HEK293T (cell line): ENCODE results near the gene WDFY1.

ENCODE experiments used
- CTCF ChIA-PET: fragments of 350-600 bp; formaldehyde crosslinking; extraction: SDS; loops from one replicate; lab custom pipeline; 2021; ENCODE audit warnings: antibody characterized with exemption, inconsistent platforms; lab: Yijun Ruan, JAX
- POLR2A ChIA-PET: fragments of 350-600 bp; formaldehyde crosslinking; extraction: SDS; loops from one replicate; lab custom pipeline; 2020; ENCODE audit warnings: antibody characterized with exemption, inconsistent platforms; lab: Yijun Ruan, JAX
- DNase-seq: peaks from one replicate; pipeline ENCODE4 v3.0.0; 2012; ENCODE audit warnings: mixed read lengths; ENCODE audit errors: extremely low spot score
- ARNT ChIP-seq: fragments of 450-650 bp; IDR thresholded peaks from 2 replicates; pipeline ENCODE4 v1.6.1; 2017; ENCODE audit warnings: mild to moderate bottlenecking
- BHLHE40 ChIP-seq: fragments of 450-650 bp; IDR thresholded peaks from 2 replicates; pipeline ENCODE4 v1.6.1; 2016; ENCODE audit warnings: mild to moderate bottlenecking, moderate library complexity, borderline replicate concordance
- CTBP1 ChIP-seq: fragments of 450-650 bp; IDR thresholded peaks from 2 replicates; pipeline ENCODE4 v1.6.1; 2016; ENCODE audit warnings: borderline replicate concordance
- ELF4 ChIP-seq: fragments of 450-650 bp; IDR thresholded peaks from 2 replicates; pipeline ENCODE4 v1.6.1; 2017; ENCODE audit warnings: antibody characterized with exemption
- FOXA1 ChIP-seq: fragments of 450-650 bp; IDR thresholded peaks from 2 replicates; pipeline ENCODE4 v1.6.1; 2016; ENCODE audit warnings: mild to moderate bottlenecking
- FOXK2 ChIP-seq: fragments of 450-650 bp; IDR thresholded peaks from 2 replicates; pipeline ENCODE4 v1.6.1; 2016; ENCODE audit warnings: mild to moderate bottlenecking
- FOXM1 ChIP-seq: fragments of 450-650 bp; IDR thresholded peaks from 2 replicates; pipeline ENCODE4 v1.6.1; 2017; ENCODE audit warnings: mild to moderate bottlenecking, borderline replicate concordance
- HDGF ChIP-seq: fragments of 450-650 bp; IDR thresholded peaks from 2 replicates; pipeline ENCODE4 v1.6.1; 2017; ENCODE audit warnings: antibody characterized with exemption, borderline replicate concordance
- L3MBTL2 ChIP-seq: fragments of 450-650 bp; conservative IDR thresholded peaks from 2 replicates; pipeline ENCODE4 v1.6.1; 2016; ENCODE audit warnings: mild to moderate bottlenecking
- LEF1 ChIP-seq: fragments of 450-650 bp; IDR thresholded peaks from 2 replicates; pipeline ENCODE4 v1.6.1; 2017; ENCODE audit warnings: mild to moderate bottlenecking, borderline replicate concordance
- NFRKB ChIP-seq: fragments of 450-650 bp; IDR thresholded peaks from 2 replicates; pipeline ENCODE4 v1.6.1; 2016; ENCODE audit warnings: mild to moderate bottlenecking, moderate library complexity
- PKNOX1 ChIP-seq: fragments of 450-650 bp; IDR thresholded peaks from 2 replicates; pipeline ENCODE4 v1.6.1; 2016
- SP1 ChIP-seq: fragments of 450-650 bp; IDR thresholded peaks from 2 replicates; pipeline ENCODE4 v1.6.1; 2017
- SUZ12 ChIP-seq: fragments of 450-650 bp; IDR thresholded peaks from 2 replicates; pipeline ENCODE4 v1.6.1; 2016; ENCODE audit warnings: mild to moderate bottlenecking
- TARDBP ChIP-seq: fragments of 450-650 bp; IDR thresholded peaks from 2 replicates; pipeline ENCODE4 v1.6.1; 2016
- ZNF384 ChIP-seq: fragments of 450-650 bp; IDR thresholded peaks from 2 replicates; pipeline ENCODE4 v1.6.1; 2016

WDFY1 gene

GRCh38 chr2:223952280-223952968 is 7.3 kb upstream of the WDFY1 start:
- TF ChIP-seq L3MBTL2 = no peak
- no peak for DNase-seq
- ChIA-PET POLR2A (no interaction called here), CTCF (no interaction called here)

- DNase-seq = no peak
Measured at GRCh38 chr2:223950448-223951347, 5.6 kb upstream of the WDFY1 start.

GRCh38 chr2:223949241-223949840 is 4.2 kb upstream of the WDFY1 start:
- CTCF ChIA-PET = interaction anchor here (1.0 kb wide), 1 partner anchor 21 kb away, joined by 4 read pairs; no protein-coding TSS in a partner anchor
- TF ChIP-seq FOXA1 (no peak), FOXK2 (no peak), L3MBTL2 (no peak), HDGF (no peak), TARDBP (no peak), FOXM1 (no peak), BHLHE40 (no peak)
- no peak for DNase-seq
- POLR2A ChIA-PET = no interaction called here

More at GRCh38 chr2:223950448-223951347, 5.6 kb upstream of the WDFY1 start:
- ChIA-PET CTCF (interaction anchor here (1.0 kb wide), 1 partner anchor 19 kb away, joined by 4 read pairs; no protein-coding TSS in a partner anchor), POLR2A (no interaction called here)
- TF ChIP-seq ELF4 = no peak
- no peak for TF ChIP-seq FOXM1
- no peak for TF ChIP-seq LEF1
- no peak for TF ChIP-seq ZNF384
- TF ChIP-seq PKNOX1 = no peak

GRCh38 chr2:223947711-223948205 is 2.6 kb upstream of the WDFY1 start:
- ChIA-PET POLR2A (no interaction called here), CTCF (no interaction called here)
- TF ChIP-seq ZNF384 (no peak), LEF1 (no peak), L3MBTL2 (peak; percentile 83), BHLHE40 (no peak), HDGF (no peak), PKNOX1 (no peak), TARDBP (no peak)
- DNase-seq = no peak

GRCh38 chr2:223945755-223946154 is 620 bp upstream of the WDFY1 start:
- TF ChIP-seq HDGF (no peak), BHLHE40 (no peak), FOXA1 (no peak), NFRKB (no peak), TARDBP (no peak), ELF4 (no peak), ARNT (no peak), ZNF384 (no peak), FOXM1 (no peak), SUZ12 (no peak), L3MBTL2 (no peak), FOXK2 (no peak), SP1 (no peak), CTBP1 (no peak), LEF1 (no peak), PKNOX1 (no peak)
- POLR2A ChIA-PET = interaction anchor here (0.7 to 1.6 kb wide), 4 partner anchors 9 to 37 kb away, joined by 3 to 4 read pairs (median 3); no protein-coding TSS in a partner anchor
- CTCF ChIA-PET = no interaction called here
- DNase-seq = no peak
